AG09309 (cell line): Measurements from ENCODE around the gene ADAMTS15.

Source experiments
- DNase-seq: peaks from one replicate; pipeline ENCODE4 v3.0.0-alpha.2; 2010; ENCODE audit warnings: low read depth
- H3K4me3 ChIP-seq: 2 replicates; pipeline ENCODE4 v1.5.1; 2011; ENCODE audit warnings: mild to moderate bottlenecking, low read depth, low read length, moderate library complexity; ENCODE audit not compliant: control insufficient read depth
- TF ChIP-seq, protein P1 (sequence below): IDR thresholded peaks from 2 replicates; pipeline ENCODE4 v1.5.1; 2011; ENCODE audit warnings: mild to moderate bottlenecking, low read depth, low read length, inconsistent platforms; ENCODE audit not compliant: insufficient read depth, control insufficient read depth; ENCODE audit errors: missing control alignments

The ADAMTS15 gene

DNA sequence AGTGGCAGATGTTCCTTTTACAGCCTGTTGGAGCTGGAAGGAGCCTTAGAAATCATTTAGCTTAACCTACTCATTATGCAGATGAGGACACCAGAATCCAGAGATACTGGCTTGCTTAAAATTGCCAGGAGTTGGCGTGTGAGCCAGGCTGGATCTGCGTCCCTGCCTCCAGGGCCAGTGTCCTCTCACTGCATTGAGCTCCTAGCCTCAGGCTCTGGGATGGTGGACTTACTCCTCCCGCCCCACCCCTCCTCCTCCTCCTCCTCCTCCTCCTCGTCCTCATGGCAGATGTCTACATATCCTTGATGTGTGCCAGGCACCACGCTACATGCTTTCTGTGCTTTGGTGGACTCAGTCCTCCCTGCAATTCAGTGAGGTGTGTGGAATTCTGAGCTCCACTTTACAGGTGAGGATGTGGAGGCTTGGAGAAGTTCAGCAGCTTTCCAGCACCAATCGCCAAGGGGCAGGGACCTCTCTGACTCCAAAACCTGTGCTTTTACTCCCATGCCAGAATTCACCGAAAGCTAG, 24.1 kb downstream of the ADAMTS15 start:
- no peak for DNase-seq
- TF ChIP-seq, protein P1, sequence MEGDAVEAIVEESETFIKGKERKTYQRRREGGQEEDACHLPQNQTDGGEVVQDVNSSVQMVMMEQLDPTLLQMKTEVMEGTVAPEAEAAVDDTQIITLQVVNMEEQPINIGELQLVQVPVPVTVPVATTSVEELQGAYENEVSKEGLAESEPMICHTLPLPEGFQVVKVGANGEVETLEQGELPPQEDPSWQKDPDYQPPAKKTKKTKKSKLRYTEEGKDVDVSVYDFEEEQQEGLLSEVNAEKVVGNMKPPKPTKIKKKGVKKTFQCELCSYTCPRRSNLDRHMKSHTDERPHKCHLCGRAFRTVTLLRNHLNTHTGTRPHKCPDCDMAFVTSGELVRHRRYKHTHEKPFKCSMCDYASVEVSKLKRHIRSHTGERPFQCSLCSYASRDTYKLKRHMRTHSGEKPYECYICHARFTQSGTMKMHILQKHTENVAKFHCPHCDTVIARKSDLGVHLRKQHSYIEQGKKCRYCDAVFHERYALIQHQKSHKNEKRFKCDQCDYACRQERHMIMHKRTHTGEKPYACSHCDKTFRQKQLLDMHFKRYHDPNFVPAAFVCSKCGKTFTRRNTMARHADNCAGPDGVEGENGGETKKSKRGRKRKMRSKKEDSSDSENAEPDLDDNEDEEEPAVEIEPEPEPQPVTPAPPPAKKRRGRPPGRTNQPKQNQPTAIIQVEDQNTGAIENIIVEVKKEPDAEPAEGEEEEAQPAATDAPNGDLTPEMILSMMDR, result no peak
- H3K4me3 ChIP-seq, result no peak overlapping the region

GRCh38 chr11:130473056-130473794, 24.8 kb downstream of the ADAMTS15 start:
- no peak overlapping the region for H3K4me3 ChIP-seq
- DNase-seq, result no peak
- TF ChIP-seq, protein P1, result no peak

DNA sequence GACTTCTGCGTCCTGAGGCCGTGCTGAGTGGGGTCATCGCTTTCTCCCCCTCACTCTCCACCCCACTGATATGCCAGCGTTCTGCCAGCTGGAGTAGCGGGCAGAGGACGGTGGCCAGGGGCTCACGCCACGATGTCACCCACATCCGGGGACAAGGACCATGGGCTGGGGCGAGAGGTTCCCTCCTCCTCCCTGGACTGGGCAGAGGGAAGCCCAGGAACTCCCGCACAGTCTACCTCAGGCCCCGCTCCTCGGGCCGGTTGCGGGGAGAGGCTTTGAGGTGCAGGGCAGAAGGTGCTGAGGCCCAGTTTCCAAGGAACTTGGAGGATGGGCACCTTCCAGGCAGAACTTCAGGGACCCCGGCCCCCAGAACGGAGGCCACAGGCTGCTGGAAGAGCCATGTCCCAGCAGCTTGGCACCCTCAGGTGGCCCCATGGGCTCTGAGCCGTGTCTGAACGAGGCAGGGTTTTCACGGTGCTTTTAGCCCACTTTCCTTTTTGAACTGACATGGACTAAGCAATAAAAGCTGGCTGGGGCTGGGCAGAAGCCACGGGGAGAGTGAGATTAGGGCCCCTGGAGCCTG, 25.4 kb downstream of the ADAMTS15 start:
- TF ChIP-seq, protein P1, result no peak
- H3K4me3 ChIP-seq, result no peak overlapping the region
- no peak for DNase-seq

DNA sequence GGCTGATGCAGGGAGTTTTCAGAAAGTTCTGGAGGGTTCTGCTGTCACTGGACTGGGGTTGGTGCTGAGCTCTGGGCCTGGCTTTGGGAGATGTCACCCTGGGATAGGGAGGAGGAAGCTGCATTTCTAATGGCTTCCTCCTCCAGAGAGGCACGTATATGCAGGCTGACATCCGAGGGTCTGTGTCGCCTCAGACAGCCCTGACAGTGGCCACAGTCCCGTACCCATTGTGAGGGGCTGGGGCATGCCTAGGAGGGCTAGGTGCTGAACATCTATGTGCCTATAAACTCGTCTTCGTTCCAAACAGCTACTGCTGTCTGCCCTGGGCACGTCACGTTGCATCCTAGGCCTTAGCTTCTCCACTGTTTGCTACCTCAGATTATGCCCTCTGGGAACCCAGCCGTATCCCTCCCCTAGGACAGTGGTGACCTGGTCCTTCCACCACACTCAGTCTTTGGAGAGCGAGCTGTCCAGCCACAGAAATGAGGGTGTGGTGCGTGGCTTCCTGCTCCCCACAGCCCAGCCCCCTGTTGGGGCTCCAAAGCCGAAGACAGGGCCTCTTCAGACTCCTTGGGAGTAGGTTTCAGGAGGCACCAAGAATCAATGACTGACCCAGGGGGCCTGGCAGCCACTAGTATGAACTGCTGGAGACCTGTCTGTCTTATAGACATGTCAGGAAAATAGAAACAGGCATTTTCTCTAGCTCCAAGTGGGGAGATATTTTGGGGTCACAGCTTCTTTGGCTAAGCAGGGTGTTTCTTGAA, 26.4 kb downstream of the ADAMTS15 start:
- H3K4me3 ChIP-seq, result no peak overlapping the region
- DNase-seq, result no peak
- TF ChIP-seq, protein P1, result no peak

DNA sequence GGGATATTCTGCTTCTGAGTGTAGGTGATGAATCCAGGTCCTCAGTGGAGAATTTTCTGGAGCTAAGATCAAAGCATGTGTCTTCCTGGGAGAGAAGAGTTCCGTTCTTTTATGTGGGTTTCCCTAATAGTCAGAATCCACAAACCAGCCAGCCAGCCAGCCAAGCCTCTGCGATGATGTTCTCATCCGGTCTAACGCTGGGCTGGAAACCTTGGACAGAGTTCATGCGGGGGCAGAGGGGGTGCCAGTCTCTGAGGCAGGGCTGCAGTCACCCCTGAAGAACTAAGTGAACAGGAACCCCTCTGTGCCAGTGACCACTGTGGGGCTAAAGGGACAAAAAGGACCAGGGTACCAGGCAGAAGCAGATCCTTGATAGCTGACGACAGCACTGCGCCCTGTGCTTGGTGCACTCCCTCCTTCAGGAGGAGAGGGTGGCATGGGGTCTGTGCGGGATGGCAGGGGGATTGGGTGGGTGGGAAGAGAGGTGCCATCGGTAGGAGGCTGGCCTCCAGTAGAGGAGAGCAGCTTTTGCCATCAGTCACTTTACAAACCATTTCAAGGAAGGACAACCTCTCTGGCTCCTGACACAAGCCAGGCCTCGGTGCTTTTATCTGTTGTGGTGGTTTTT, 27.1 kb downstream of the ADAMTS15 start:
- H3K4me3 ChIP-seq, result no peak overlapping the region
- DNase-seq, result no peak
- TF ChIP-seq, protein P1, result no peak

GRCh38 chr11:130476200-130476921, 27.9 kb downstream of the ADAMTS15 start:
- no peak for DNase-seq
- TF ChIP-seq, protein P1, result no peak
- no peak overlapping the region for H3K4me3 ChIP-seq
